HG02623 (cell line): ENCODE data around the gene DIRAS2.

Experiments
- ATAC-seq: cut with Tn5 transposase; IDR thresholded peaks from one replicate; pipeline ENCODE4 v1.9.1; 2021; ENCODE audit warnings: moderate library complexity; ENCODE audit not compliant: unreplicated experiment

DIRAS2 gene

GRCh38 chr9:90613502-90613901 lies 29.1 kb downstream of the DIRAS2 start:
- ATAC-seq = no peak

DNA sequence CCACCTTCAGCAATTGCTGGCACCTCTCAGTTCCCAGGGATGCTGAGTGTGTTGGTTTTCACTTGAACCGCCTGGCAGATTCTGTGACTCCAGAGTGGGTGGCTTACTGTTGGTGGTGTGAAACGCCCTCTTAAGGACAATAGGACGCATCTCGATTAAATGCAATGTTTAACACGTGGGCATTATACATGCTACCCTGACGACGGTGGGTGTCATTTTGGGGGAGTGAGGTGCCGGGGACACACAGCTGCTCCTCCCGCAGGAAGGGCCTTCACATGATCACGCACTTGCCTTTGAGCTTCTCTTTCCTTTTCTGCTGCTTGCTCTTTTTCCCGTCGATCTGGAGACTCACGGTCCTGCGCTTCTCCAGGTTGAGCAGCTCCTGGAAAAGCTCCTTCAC lies 29.7 kb downstream of the DIRAS2 start:
- no peak for ATAC-seq

GRCh38 chr9:90611568-90611967 lies 31.1 kb downstream of the DIRAS2 start:
- ATAC-seq = no peak

GRCh38 chr9:90611121-90611520 lies 31.5 kb downstream of the DIRAS2 start:
- no peak for ATAC-seq

- ATAC-seq = no peak
Observed at GRCh38 chr9:90607701-90608516, 34.7 kb downstream of the DIRAS2 start.

DNA sequence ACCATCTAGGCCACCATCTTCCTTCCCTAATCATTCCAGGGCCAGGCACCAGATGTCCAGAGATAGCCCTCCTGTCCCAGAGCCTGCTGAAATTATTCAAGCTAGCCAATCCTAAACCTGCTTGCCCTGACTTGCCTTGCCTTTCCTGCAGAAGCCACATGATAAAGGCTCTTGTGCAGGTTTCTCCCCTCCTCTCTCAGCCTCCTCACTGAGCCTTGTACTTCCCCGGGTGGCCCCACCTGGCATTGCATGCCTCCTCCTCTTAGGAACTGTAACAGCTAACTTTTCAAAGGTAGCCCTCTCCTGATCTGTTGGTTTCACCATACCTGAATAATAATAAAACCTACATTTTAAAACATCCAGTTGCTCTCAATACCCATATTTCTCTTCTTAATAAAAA lies 42.6 kb downstream of the DIRAS2 start:
- no peak for ATAC-seq

- ATAC-seq = no peak
Observed at GRCh38 chr9:90598191-90598590, 44.4 kb downstream of the DIRAS2 start.

GRCh38 chr9:90593646-90594045 lies 49.0 kb downstream of the DIRAS2 start:
- no peak for ATAC-seq

GRCh38 chr9:90580576-90580975 lies 62.0 kb downstream of the DIRAS2 start:
- no peak for ATAC-seq

- ATAC-seq = no peak
Observed at GRCh38 chr9:90579181-90579580, 63.4 kb downstream of the DIRAS2 start.

GRCh38 chr9:90578126-90578815 lies 64.4 kb downstream of the DIRAS2 start:
- no peak for ATAC-seq

DNA sequence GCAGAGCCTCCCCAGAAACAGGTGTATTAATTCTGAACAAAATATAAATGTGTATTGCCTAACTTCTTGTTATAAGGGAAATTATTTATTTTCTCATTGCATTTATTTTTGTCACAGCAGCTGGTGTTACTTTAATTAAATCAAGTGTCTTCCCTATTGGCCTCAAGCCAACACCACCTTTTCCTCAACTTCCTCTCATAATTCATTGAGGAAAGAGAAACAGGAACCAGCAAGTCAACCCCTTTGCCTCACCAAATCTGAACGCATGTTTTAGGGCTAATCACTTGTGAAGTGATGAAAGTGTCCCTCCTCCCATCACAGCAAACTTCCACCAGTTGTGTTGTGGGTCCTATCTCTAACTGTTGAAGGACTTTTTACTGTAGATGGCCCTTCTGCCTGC lies 73.1 kb downstream of the DIRAS2 start:
- ATAC-seq = no peak

- ATAC-seq = no peak
Observed at GRCh38 chr9:90568667-90569066, 74.0 kb downstream of the DIRAS2 start.

- ATAC-seq = no peak
Observed at GRCh38 chr9:90562229-90562628, 80.4 kb downstream of the DIRAS2 start.
